Neuron (in vitro differentiated cells): Measurements from ENCODE around the gene SYS1.

Source experiments
- H2AFZ ChIP-seq: one replicate; pipeline ENCODE4 v1.6.1; 2013; ENCODE audit warnings: low read depth, mild to moderate bottlenecking, inconsistent platforms, low read length, moderate library complexity
- H3K27me3 ChIP-seq: one replicate; pipeline ENCODE4 v1.6.1; 2013; ENCODE audit warnings: low read length; ENCODE audit not compliant: insufficient read depth
- H3K36me3 ChIP-seq: one replicate; pipeline ENCODE4 v1.6.1; 2013; ENCODE audit warnings: low read length; ENCODE audit not compliant: insufficient read depth
- H3K4me1 ChIP-seq: one replicate; pipeline ENCODE4 v1.6.1; 2013; ENCODE audit warnings: low read length; ENCODE audit not compliant: insufficient read depth
- H3K4me3 ChIP-seq: 2 replicates; pipeline ENCODE4 v1.5.1; 2013; ENCODE audit warnings: mild to moderate bottlenecking, low read length, moderate library complexity
- H3K9me3 ChIP-seq: one replicate; pipeline ENCODE4 v1.6.1; 2013; ENCODE audit warnings: low read length

The SYS1 gene

DNA sequence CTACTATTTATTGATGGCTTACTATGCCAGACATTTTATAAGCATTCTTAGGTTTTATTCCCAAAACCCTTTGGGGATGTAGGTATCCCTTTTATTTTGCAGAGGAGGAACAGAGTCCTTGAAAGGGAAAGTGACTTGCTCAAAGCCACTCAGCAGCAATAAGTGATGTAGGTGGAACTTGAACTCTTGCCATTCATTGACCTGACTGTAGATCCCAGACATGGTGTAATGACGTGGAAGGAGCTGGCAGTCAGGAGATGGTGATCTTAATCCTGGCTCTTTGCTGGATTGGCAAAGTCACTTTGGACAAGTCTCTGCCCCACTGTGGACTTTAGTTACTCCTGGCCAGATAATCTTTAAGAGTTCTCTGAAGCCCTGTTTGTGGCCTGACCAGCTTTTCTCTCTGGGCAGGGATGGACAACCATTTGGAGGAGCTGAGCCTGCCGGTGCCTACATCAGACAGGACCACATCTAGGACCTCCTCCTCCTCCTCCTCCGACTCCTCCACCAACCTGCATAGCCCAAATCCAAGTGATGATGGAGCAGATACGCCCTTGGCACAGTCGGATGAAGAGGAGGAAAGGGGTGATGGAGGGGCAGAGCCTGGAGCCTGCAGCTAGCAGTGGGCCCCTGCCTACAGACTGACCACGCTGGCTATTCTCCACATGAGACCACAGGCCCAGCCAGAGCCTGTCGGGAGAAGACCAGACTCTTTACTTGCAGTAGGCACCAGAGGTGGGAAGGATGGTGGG, 46.7 kb downstream of the SYS1 start:
- H3K36me3 ChIP-seq, result peaks cover 20% of the 10 kb centered on the region
- H3K4me3 ChIP-seq, result no peak overlapping the region
- H2AFZ ChIP-seq, result no peak overlapping the region
- no peaks in the 10 kb centered on the region for H3K9me3 ChIP-seq
- H3K27me3 ChIP-seq, result no peaks in the 10 kb centered on the region
- no peaks in the 10 kb centered on the region for H3K4me1 ChIP-seq

DNA sequence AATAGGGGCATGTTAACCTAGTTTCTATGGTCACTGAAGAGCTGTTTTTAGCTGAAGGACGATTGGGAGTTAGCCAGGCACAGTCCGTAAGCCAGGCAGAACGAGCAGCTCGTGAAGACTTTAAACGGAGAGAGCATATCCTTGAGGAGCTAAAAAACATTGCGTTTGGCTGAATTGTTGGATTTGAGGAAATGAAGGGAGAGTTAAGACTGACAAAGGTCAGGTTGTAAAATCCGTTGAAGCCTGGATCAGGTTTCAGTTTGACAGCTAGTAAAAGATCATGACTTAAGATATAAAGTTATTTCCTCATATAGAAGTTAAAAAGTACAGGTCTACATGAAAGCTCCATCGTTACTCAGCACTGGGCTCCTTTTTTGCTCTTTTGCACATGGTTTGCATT, 47.9 kb downstream of the SYS1 start:
- no peaks in the 10 kb centered on the region for H3K27me3 ChIP-seq
- H2AFZ ChIP-seq, result no peak overlapping the region
- peaks cover 6% of the 10 kb centered on the region for H3K4me1 ChIP-seq
- H3K9me3 ChIP-seq, result no peaks in the 10 kb centered on the region
- no peak overlapping the region for H3K4me3 ChIP-seq
- H3K36me3 ChIP-seq, result peaks cover 20% of the 10 kb centered on the region

DNA sequence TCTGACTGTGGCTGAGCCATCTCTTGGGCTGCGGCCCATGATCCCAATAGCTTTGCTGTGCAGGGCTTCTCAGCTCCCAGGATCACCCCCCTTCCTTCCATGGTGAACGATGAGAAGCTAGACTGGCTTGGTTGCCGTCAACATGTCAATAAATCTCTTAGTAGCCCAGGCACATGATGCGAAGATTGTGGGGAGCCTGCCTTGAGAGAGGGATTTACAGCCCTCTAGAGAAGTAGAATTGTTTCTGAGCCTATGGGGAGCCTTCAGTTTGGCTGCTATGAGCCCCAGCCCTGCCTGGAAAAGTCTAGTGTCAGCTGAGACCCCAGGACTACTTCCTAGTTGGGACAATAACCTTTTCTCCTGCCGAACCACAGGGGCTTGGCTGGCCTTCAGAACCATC, 49.7 kb downstream of the SYS1 start:
- Histone ChIP-seq H3K4me3 (no peak overlapping the region), H3K4me1 (peaks cover 15% of the 10 kb centered on the region), H3K27me3 (no peaks in the 10 kb centered on the region), H2AFZ (no peak overlapping the region), H3K9me3 (no peaks in the 10 kb centered on the region), H3K36me3 (peaks cover 20% of the 10 kb centered on the region)

DNA sequence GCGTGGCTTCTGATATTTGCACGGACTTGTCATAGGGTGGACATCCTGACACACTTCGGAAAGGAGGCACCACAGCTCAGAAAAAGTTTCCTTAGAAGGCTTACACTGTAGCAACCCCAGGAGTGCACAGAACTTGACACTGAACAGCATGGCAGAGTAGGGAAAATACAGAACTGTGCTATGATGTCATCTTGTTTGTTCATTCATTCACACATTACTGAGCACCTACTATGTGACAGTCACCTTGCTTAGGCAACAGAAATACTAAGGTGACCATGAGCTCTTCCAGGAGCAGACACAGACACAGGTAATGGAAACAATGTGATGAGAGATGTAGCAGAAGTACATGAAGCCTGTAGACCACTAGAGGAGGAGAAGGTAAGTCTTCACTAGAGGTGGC, 50.5 kb downstream of the SYS1 start:
- no peak overlapping the region for H3K4me3 ChIP-seq
- H3K36me3 ChIP-seq, result peaks cover 21% of the 10 kb centered on the region
- no peaks in the 10 kb centered on the region for H3K27me3 ChIP-seq
- H3K4me1 ChIP-seq, result peaks cover 15% of the 10 kb centered on the region
- no peak overlapping the region for H2AFZ ChIP-seq
- no peaks in the 10 kb centered on the region for H3K9me3 ChIP-seq

DNA sequence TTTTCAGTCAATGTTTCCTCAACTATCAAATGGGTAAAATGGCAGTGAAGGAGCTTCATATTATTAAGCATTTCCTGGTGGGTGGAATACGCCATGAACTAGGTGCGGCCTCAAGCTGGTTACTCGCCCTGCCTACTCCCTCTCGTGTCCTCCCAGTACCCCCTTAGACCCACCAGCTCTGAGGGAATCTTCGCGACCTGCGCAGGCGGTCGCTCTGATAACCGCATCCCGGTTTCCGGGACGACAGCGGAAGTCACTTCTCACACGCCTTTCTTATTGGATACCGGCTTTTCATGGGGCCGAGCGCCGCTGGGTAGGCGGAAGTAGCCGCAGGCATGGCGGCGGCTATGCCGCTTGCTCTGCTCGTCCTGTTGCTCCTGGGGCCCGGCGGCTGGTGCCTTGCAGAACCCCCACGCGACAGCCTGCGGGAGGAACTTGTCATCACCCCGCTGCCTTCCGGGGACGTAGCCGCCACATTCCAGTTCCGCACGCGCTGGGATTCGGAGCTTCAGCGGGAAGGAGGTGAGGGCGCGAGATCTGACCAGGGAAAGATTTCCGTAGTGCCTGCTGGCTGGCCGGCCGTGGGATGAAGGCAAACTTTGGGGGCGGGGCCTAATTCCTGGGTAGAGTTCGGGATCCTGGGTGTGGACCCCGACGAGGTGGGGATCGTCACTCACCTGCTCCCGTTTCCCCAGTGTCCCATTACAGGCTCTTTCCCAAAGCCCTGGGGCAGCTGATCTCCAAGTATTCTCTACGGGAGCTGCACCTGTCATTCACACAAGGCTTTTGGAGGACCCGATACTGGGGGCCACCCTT, 53.1 kb downstream of the SYS1 start, which contains the start of gene PIGT:
TSS of gene PIGT (plus strand) at position 320 of the 816 bp plus-strand sequence. CDS start at position 336, 16 bp downstream.
- Histone ChIP-seq H2AFZ (peak within 1 kb of the TSS; percentile 81), H3K4me3 (peak within 1 kb of the TSS; percentile 88), H3K36me3 (peaks cover 29% of the 10 kb centered on the region), H3K9me3 (no peaks in the 10 kb centered on the region), H3K27me3 (no peaks in the 10 kb centered on the region), H3K4me1 (peaks cover 15% of the 10 kb centered on the region)

DNA sequence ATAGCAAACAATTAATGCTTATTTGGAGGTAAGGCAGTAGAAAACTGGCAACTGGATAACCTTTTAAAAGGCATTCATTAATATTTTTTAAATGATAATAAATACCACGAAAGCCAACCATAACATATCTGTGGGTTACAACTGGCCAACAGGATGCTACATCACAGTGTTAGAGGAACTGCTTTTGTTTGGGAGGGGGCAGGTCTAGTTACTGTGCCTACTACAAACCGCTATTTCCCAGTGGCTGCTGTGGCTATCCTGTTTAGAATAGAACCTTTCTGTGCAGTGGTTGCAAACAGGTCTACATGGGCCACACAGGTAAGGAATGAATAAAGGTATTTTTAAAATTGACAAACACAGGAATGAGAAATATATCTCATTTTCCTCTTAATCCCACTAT, 54.0 kb downstream of the SYS1 start:
- peaks cover 35% of the 10 kb centered on the region for H3K36me3 ChIP-seq
- H3K4me1 ChIP-seq, result peaks cover 15% of the 10 kb centered on the region
- no peaks in the 10 kb centered on the region for H3K9me3 ChIP-seq
- no peak overlapping the region for H2AFZ ChIP-seq
- H3K4me3 ChIP-seq, result peak overlapping the region; percentile 88
- H3K27me3 ChIP-seq, result no peaks in the 10 kb centered on the region
